Stimulated activated CD4-positive, alpha-beta T cell treated with anti-CD3 and anti-CD28 coated beads, Interleukin-12 subunit alpha, Interleukin-12 subunit beta, amount 100 ng/mL, for 48 hours (primary cell): ENCODE measurements around the gene MMRN1.

Experiments used
- DNase-seq, 3 donors: peaks; one replicate each; pipeline ENCODE4 v3.0.0-alpha.2; 2020; ENCODE audit warnings: low read depth in 2 of 3, low spot score in 1 of 3

The MMRN1 gene

GRCh38 chr4:89906777-89907521 lies 12.3 kb downstream of the MMRN1 start:
- DNase-seq: no peak

- DNase-seq: no peak
These were observed 15.2 kb downstream of the MMRN1 start for GRCh38 chr4:89909889-89910288.

- DNase-seq: no peak
These were observed 19.0 kb downstream of the MMRN1 start for GRCh38 chr4:89913623-89914022.

GRCh38 chr4:89914609-89915550 lies 20.2 kb downstream of the MMRN1 start:
- DNase-seq: no peak

GRCh38 chr4:89915937-89916336 lies 21.3 kb downstream of the MMRN1 start:
- no peak for DNase-seq

GRCh38 chr4:89922848-89923416 lies 28.3 kb downstream of the MMRN1 start:
- no peak for DNase-seq

- DNase-seq: no peak
These were observed 34.2 kb downstream of the MMRN1 start for GRCh38 chr4:89928838-89929237.

GRCh38 chr4:89929425-89930159 lies 34.9 kb downstream of the MMRN1 start:
- DNase-seq: no peak

- no peak for DNase-seq
These were observed 44.9 kb downstream of the MMRN1 start for GRCh38 chr4:89939546-89939945.

- DNase-seq: no peak
These were observed 45.3 kb downstream of the MMRN1 start for GRCh38 chr4:89939994-89940393.

GRCh38 chr4:89942811-89943210 lies 48.2 kb downstream of the MMRN1 start:
- no peak for DNase-seq

GRCh38 chr4:89949782-89950387 lies 55.2 kb downstream of the MMRN1 start:
- no peak for DNase-seq

GRCh38 chr4:89952458-89952857 lies 57.8 kb downstream of the MMRN1 start:
- DNase-seq: no peak

- no peak for DNase-seq
These were observed 60.4 kb downstream of the MMRN1 start for GRCh38 chr4:89954906-89955695.

- no peak for DNase-seq
These were observed 62.6 kb downstream of the MMRN1 start for GRCh38 chr4:89957046-89957926.

- DNase-seq: no peak
These were observed 87.2 kb downstream of the MMRN1 start for GRCh38 chr4:89981789-89982334.

GRCh38 chr4:89988268-89988667 lies 93.6 kb downstream of the MMRN1 start:
- no peak for DNase-seq

- no peak for DNase-seq
These were observed 98.1 kb downstream of the MMRN1 start for GRCh38 chr4:89992744-89993143.
